Rectal smooth muscle tissue (tissue), 1 donor: Measurements from ENCODE around the gene TREH.

Experiments used
- H3K27ac ChIP-seq: one replicate; pipeline ENCODE4 v1.7.0; 2013; ENCODE audit warnings: low read depth, low read length, inconsistent platforms
- H3K27me3 ChIP-seq: one replicate; pipeline ENCODE4 v1.7.0; 2013; ENCODE audit warnings: low read length; ENCODE audit not compliant: control insufficient read depth, insufficient read depth
- H3K36me3 ChIP-seq: one replicate; pipeline ENCODE4 v1.7.0; 2013; ENCODE audit warnings: low read length; ENCODE audit not compliant: control insufficient read depth, insufficient read depth
- H3K4me1 ChIP-seq: one replicate; pipeline ENCODE4 v1.7.0; 2013; ENCODE audit warnings: low read length; ENCODE audit not compliant: control insufficient read depth, insufficient read depth
- H3K4me3 ChIP-seq: one replicate; pipeline ENCODE4 v1.7.0; 2013; ENCODE audit warnings: low read length
- H3K9ac ChIP-seq: one replicate; pipeline ENCODE4 v1.7.0; 2013; ENCODE audit warnings: low read length

TREH gene

GRCh38 chr11:118628031-118628430 lies 51.4 kb downstream of the TREH start:
- H3K4me3 ChIP-seq: no peak overlapping the region
- no peak overlapping the region for H3K27ac ChIP-seq
- H3K4me1 ChIP-seq: peaks cover 6% of the 10 kb centered on the region
- no peak overlapping the region for H3K9ac ChIP-seq
- H3K27me3 ChIP-seq: no peaks in the 10 kb centered on the region
- H3K36me3 ChIP-seq: peaks cover 13% of the 10 kb centered on the region

- no peak overlapping the region for H3K27ac ChIP-seq
- H3K9ac ChIP-seq: no peak overlapping the region
Measured at GRCh38 chr11:118627566-118627965, 51.9 kb downstream of the TREH start.

GRCh38 chr11:118625976-118626375 lies 53.5 kb downstream of the TREH start:
- no peak overlapping the region for H3K27ac ChIP-seq
- H3K36me3 ChIP-seq: peaks cover 6% of the 10 kb centered on the region
- H3K27me3 ChIP-seq: no peaks in the 10 kb centered on the region
- H3K4me1 ChIP-seq: peaks cover 20% of the 10 kb centered on the region
- H3K9ac ChIP-seq: no peak overlapping the region
- H3K4me3 ChIP-seq: no peak overlapping the region

More at GRCh38 chr11:118627566-118627965, 51.9 kb downstream of the TREH start:
- Histone ChIP-seq H3K4me1 (peaks cover 10% of the 10 kb centered on the region), H3K27me3 (no peaks in the 10 kb centered on the region), H3K36me3 (peaks cover 11% of the 10 kb centered on the region), H3K4me3 (no peak overlapping the region)

- H3K36me3 ChIP-seq: peaks cover 2% of the 10 kb centered on the region
- no peaks in the 10 kb centered on the region for H3K27me3 ChIP-seq
- peaks cover 26% of the 10 kb centered on the region for H3K4me1 ChIP-seq
- H3K4me3 ChIP-seq: no peak overlapping the region
- no peak overlapping the region for H3K27ac ChIP-seq
- no peak overlapping the region for H3K9ac ChIP-seq
Measured at GRCh38 chr11:118625036-118625690, 54.3 kb downstream of the TREH start.

DNA sequence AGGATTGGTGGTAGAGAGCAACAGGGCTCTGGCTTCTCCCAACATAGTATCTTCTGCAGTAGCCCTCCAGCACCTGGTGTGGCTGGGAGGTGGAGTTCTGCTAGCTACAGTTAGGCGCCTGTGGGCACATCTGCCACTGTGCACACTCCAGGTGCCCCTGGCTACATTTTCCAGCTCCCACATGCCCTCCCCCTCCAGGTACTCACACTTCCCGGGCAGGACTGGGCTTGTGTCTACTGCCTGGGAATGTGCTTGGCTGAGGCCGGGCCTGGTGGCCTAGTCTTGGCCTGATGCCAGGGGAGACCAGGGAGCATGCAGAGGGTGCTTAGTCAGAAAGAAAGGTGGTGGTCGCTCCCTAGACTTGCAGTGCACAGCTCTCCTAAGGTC lies 56.2 kb downstream of the TREH start:
- no peaks in the 10 kb centered on the region for H3K27me3 ChIP-seq
- no peak overlapping the region for H3K4me3 ChIP-seq
- H3K36me3 ChIP-seq: peaks cover under 1% of the 10 kb centered on the region
- no peak overlapping the region for H3K9ac ChIP-seq
- H3K4me1 ChIP-seq: peaks cover 40% of the 10 kb centered on the region
- peak overlapping the region; percentile 77 for H3K27ac ChIP-seq

GRCh38 chr11:118622376-118623268 lies 56.8 kb downstream of the TREH start:
- Histone ChIP-seq H3K27ac (peak overlapping the region; percentile 77), H3K27me3 (no peaks in the 10 kb centered on the region), H3K9ac (peak overlapping the region; percentile 3), H3K4me1 (peaks cover 43% of the 10 kb centered on the region), H3K36me3 (no peaks in the 10 kb centered on the region), H3K4me3 (peak overlapping the region; percentile 34)

GRCh38 chr11:118621784-118622375 lies 57.6 kb downstream of the TREH start:
- H3K27me3 ChIP-seq: no peaks in the 10 kb centered on the region
- H3K27ac ChIP-seq: peak overlapping the region; percentile 77
- no peaks in the 10 kb centered on the region for H3K36me3 ChIP-seq
- H3K4me3 ChIP-seq: peak overlapping the region; percentile 34
- H3K4me1 ChIP-seq: peaks cover 43% of the 10 kb centered on the region
- peak overlapping the region; percentile 3 for H3K9ac ChIP-seq

- Histone ChIP-seq H3K27ac (peak overlapping the region; percentile 77), H3K27me3 (no peaks in the 10 kb centered on the region), H3K9ac (no peak overlapping the region), H3K36me3 (no peaks in the 10 kb centered on the region), H3K4me3 (peak overlapping the region; percentile 50), H3K4me1 (peaks cover 43% of the 10 kb centered on the region)
Measured at GRCh38 chr11:118621071-118621783, 58.2 kb downstream of the TREH start.

DNA sequence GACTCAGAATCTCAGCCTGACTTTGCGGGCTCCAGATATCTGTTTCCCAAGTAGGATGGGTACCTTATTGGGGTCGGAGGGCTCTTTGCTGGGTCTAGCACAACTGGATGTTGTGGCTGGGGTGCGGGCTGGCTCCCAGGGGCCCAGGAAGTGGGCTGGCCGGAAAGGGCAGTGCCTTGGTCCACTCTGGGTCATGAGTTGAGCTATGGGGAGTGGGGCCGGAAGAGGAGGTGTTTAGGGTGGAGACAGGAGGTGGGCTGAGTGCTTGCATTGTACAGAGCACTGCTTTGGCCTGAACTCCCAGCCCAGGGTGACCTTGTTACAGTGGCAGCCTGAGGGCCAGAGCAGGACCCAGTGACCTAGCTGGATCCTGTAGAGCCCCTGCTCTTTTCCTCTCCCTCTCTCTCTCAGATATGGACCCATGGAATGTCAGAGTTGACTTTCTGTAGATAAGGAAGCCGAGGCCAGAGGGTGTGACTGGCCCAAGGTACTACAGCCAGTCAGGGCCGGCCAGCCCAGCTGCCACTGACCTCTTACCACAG lies 58.9 kb downstream of the TREH start:
- Histone ChIP-seq H3K4me3 (peak overlapping the region; percentile 50), H3K27ac (peak overlapping the region; percentile 77), H3K36me3 (peaks cover under 1% of the 10 kb centered on the region), H3K4me1 (peaks cover 43% of the 10 kb centered on the region), H3K9ac (no peak overlapping the region), H3K27me3 (no peaks in the 10 kb centered on the region)

GRCh38 chr11:118619444-118620197 lies 59.8 kb downstream of the TREH start:
- H3K27me3 ChIP-seq: no peaks in the 10 kb centered on the region
- peaks cover 5% of the 10 kb centered on the region for H3K36me3 ChIP-seq
- H3K4me3 ChIP-seq: no peak overlapping the region
- H3K4me1 ChIP-seq: peaks cover 43% of the 10 kb centered on the region
- H3K9ac ChIP-seq: no peak overlapping the region
- H3K27ac ChIP-seq: peak overlapping the region; percentile 48

DNA sequence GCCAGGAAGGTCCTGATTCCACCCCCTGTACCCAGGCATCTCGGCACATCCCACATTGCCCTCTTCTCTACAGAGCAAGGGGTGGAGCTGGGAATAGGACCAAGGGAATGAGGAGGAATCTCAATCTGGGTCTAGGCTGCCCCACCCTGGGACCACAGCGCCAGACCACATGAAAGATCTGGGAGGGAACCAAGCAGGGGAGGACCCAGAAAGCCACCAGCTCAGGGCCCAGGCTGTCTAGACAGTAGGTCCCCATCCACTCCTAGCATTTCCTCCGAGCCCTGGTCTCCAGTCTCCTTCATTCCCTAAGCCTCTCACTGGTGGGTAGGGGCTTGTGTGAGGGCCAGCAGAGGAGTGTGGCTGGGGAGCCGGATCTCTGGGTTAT lies 60.5 kb downstream of the TREH start:
- Histone ChIP-seq H3K27ac (peak overlapping the region; percentile 48), H3K27me3 (no peaks in the 10 kb centered on the region), H3K9ac (no peak overlapping the region), H3K4me3 (peak overlapping the region; percentile 6), H3K4me1 (peaks cover 43% of the 10 kb centered on the region), H3K36me3 (peaks cover 9% of the 10 kb centered on the region)
